Neural cell (in vitro differentiated cells): ENCODE data around the gene PRTFDC1.
"Not testable (repeated sequence)": the region's sequence is repeated elsewhere in the genome, so short reads cannot be mapped to it uniquely, and the experiment has no call there.

Experiments
- CTCF ChIP-seq: fragments of 450-650 bp; IDR thresholded peaks from 2 replicates; pipeline ENCODE4 v1.5.1; 2014; ENCODE audit warnings: antibody characterized with exemption, mild to moderate bottlenecking, moderate library complexity; ENCODE audit not compliant: poor library complexity, severe bottlenecking
- EP300 ChIP-seq: fragments of 450-650 bp; conservative IDR thresholded peaks from 2 replicates; pipeline ENCODE4 v1.6.1; 2014; ENCODE audit warnings: antibody characterized with exemption, mild to moderate bottlenecking, moderate library complexity; ENCODE audit not compliant: poor library complexity, severe bottlenecking
- EZH2 ChIP-seq: fragments of 200-600, 300-800 bp; shearing (Covaris generic), sonication (generic); IDR thresholded peaks from 2 replicates; pipeline ENCODE4 v1.6.1; 2014; ENCODE audit warnings: antibody characterized with exemption, low read length, borderline replicate concordance, mild to moderate bottlenecking; ENCODE audit not compliant: insufficient read depth, poor library complexity, severe bottlenecking
- POLR2AphosphoS5 ChIP-seq: IDR thresholded peaks from 2 replicates; pipeline ENCODE4 v1.6.1; 2012
- RAD21 ChIP-seq: fragments of 450-650 bp; conservative IDR thresholded peaks from 2 replicates; pipeline ENCODE4 v1.6.1; 2014; ENCODE audit warnings: antibody characterized with exemption, mild to moderate bottlenecking, moderate library complexity
- REST ChIP-seq: IDR thresholded peaks from 2 replicates; pipeline ENCODE4 v1.6.1; 2012; ENCODE audit warnings: borderline replicate concordance

- not testable (repeated sequence) for TF ChIP-seq CTCF, REST, RAD21, EZH2, POLR2AphosphoS5, EP300
Observed at GRCh38 chr10:24922222-24922868, 30.1 kb downstream of the PRTFDC1 start.
